Measurements from ENCODE around the gene MGAT4B. TPM values are rescaled to one million over a fixed set of nuclear protein-coding genes. Genes with fewer than 3 reads are reported as not detected.

MGAT4B gene
- total RNA-seq, 1 experiment from 2014 or later: 151 TPM

DNA sequence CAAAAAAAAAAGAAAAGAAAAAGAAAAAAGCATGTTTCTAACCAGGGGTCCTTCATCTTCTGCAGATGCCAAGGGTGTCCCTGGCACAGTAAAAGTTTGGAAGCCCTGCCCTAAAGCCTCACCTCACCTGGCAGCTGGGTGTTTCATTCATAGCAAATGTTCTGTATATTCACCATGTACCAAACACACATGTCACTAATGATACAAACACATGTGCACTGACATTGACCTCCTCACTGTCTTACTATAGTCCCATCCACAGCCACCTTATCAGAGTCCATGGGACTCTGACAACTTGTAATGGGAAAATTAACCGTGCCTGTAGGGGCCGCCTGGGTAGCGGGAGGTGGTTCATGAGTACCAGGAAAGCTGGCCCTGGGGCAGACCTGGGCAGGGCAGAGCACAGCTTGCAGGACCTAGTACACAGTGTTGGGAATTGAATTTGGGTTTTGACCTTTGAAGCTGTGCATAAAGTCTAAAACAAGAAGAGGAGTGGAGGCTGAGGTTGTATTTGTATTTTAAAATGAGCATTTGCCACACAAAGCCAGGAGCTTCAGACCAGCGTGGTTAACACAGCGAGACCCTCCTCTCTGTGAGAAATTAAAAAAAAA is 6.4 kb upstream of the MGAT4B start:
- ATAC-seq (no peak), DNase-seq (ENCODE audit: low spot score) (no peak)
- POLR2A ChIA-PET: no interaction called here
- Mint-ChIP-seq H3K36me3 (peaks cover 14% of the 10 kb centered on the region), H3K9me3 (no peaks in the 10 kb centered on the region), H3K27me3 (ENCODE audit: low read depth) (peaks cover 20% of the 10 kb centered on the region), H3K4me1 (peaks cover 28% of the 10 kb centered on the region), H3K4me3 (no peak overlapping the region), H3K27ac (no peak overlapping the region)
- CTCF ChIA-PET: interaction anchor here (0.6 to 1.1 kb wide), 3 partner anchors 10 to 109 kb away, joined by 3 read pairs; no protein-coding TSS in a partner anchor
- no peak for TF ChIP-seq JAZF1 (CRISPR knock-in tag; IDR thresholded peaks at IDR 0.05)
- TF ChIP-seq NFYB (CRISPR knock-in tag; conservative IDR thresholded peaks at IDR 0.05; ENCODE audit: low read depth): no peak
- TF ChIP-seq, protein P1, sequence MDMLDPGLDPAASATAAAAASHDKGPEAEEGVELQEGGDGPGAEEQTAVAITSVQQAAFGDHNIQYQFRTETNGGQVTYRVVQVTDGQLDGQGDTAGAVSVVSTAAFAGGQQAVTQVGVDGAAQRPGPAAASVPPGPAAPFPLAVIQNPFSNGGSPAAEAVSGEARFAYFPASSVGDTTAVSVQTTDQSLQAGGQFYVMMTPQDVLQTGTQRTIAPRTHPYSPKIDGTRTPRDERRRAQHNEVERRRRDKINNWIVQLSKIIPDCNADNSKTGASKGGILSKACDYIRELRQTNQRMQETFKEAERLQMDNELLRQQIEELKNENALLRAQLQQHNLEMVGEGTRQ (CRISPR knock-in tag; IDR thresholded peaks at IDR 0.05): no peak
- TF ChIP-seq TEAD1 (CRISPR knock-in tag; IDR thresholded peaks at IDR 0.05): no peak
- TF ChIP-seq ELF4 (CRISPR knock-in tag; IDR thresholded peaks at IDR 0.05; ENCODE audit: low read depth): no peak
- TF ChIP-seq, protein P2, sequence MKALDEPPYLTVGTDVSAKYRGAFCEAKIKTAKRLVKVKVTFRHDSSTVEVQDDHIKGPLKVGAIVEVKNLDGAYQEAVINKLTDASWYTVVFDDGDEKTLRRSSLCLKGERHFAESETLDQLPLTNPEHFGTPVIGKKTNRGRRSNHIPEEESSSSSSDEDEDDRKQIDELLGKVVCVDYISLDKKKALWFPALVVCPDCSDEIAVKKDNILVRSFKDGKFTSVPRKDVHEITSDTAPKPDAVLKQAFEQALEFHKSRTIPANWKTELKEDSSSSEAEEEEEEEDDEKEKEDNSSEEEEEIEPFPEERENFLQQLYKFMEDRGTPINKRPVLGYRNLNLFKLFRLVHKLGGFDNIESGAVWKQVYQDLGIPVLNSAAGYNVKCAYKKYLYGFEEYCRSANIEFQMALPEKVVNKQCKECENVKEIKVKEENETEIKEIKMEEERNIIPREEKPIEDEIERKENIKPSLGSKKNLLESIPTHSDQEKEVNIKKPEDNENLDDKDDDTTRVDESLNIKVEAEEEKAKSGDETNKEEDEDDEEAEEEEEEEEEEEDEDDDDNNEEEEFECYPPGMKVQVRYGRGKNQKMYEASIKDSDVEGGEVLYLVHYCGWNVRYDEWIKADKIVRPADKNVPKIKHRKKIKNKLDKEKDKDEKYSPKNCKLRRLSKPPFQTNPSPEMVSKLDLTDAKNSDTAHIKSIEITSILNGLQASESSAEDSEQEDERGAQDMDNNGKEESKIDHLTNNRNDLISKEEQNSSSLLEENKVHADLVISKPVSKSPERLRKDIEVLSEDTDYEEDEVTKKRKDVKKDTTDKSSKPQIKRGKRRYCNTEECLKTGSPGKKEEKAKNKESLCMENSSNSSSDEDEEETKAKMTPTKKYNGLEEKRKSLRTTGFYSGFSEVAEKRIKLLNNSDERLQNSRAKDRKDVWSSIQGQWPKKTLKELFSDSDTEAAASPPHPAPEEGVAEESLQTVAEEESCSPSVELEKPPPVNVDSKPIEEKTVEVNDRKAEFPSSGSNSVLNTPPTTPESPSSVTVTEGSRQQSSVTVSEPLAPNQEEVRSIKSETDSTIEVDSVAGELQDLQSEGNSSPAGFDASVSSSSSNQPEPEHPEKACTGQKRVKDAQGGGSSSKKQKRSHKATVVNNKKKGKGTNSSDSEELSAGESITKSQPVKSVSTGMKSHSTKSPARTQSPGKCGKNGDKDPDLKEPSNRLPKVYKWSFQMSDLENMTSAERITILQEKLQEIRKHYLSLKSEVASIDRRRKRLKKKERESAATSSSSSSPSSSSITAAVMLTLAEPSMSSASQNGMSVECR (CRISPR knock-in tag; IDR thresholded peaks at IDR 0.05; ENCODE audit: borderline replicate concordance): no peak
- TF ChIP-seq, protein P3, sequence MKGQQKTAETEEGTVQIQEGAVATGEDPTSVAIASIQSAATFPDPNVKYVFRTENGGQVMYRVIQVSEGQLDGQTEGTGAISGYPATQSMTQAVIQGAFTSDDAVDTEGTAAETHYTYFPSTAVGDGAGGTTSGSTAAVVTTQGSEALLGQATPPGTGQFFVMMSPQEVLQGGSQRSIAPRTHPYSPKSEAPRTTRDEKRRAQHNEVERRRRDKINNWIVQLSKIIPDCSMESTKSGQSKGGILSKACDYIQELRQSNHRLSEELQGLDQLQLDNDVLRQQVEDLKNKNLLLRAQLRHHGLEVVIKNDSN (CRISPR knock-in tag; IDR thresholded peaks at IDR 0.05): no peak
- TF ChIP-seq RORB (CRISPR knock-in tag; IDR thresholded peaks at IDR 0.05): no peak
- TF ChIP-seq NFATC4 (CRISPR knock-in tag; IDR thresholded peaks at IDR 0.05): no peak
- TF ChIP-seq NR3C1 (CRISPR knock-in tag; conservative IDR thresholded peaks at IDR 0.05; ENCODE audit: low read depth): no peak
- TF ChIP-seq CBFB (CRISPR knock-in tag; IDR thresholded peaks at IDR 0.05; ENCODE audit: low read depth): no peak
- no peak for TF ChIP-seq ZNF232 (CRISPR knock-in tag; IDR thresholded peaks at IDR 0.05)
- TF ChIP-seq, protein P4, sequence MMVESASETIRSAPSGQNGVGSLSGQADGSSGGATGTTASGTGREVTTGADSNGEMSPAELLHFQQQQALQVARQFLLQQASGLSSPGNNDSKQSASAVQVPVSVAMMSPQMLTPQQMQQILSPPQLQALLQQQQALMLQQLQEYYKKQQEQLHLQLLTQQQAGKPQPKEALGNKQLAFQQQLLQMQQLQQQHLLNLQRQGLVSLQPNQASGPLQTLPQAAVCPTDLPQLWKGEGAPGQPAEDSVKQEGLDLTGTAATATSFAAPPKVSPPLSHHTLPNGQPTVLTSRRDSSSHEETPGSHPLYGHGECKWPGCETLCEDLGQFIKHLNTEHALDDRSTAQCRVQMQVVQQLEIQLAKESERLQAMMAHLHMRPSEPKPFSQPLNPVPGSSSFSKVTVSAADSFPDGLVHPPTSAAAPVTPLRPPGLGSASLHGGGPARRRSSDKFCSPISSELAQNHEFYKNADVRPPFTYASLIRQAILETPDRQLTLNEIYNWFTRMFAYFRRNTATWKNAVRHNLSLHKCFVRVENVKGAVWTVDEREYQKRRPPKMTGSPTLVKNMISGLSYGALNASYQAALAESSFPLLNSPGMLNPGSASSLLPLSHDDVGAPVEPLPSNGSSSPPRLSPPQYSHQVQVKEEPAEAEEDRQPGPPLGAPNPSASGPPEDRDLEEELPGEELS (CRISPR knock-in tag; IDR thresholded peaks at IDR 0.05): no peak
- no peak for TF ChIP-seq NFE2L1 (CRISPR knock-in tag; IDR thresholded peaks at IDR 0.05)
- no peak for TF ChIP-seq ATF1 (CRISPR knock-in tag; IDR thresholded peaks at IDR 0.05)
- no peak for TF ChIP-seq ZBTB21 (CRISPR knock-in tag; IDR thresholded peaks at IDR 0.05; ENCODE audit: borderline replicate concordance)
- TF ChIP-seq, protein P5, sequence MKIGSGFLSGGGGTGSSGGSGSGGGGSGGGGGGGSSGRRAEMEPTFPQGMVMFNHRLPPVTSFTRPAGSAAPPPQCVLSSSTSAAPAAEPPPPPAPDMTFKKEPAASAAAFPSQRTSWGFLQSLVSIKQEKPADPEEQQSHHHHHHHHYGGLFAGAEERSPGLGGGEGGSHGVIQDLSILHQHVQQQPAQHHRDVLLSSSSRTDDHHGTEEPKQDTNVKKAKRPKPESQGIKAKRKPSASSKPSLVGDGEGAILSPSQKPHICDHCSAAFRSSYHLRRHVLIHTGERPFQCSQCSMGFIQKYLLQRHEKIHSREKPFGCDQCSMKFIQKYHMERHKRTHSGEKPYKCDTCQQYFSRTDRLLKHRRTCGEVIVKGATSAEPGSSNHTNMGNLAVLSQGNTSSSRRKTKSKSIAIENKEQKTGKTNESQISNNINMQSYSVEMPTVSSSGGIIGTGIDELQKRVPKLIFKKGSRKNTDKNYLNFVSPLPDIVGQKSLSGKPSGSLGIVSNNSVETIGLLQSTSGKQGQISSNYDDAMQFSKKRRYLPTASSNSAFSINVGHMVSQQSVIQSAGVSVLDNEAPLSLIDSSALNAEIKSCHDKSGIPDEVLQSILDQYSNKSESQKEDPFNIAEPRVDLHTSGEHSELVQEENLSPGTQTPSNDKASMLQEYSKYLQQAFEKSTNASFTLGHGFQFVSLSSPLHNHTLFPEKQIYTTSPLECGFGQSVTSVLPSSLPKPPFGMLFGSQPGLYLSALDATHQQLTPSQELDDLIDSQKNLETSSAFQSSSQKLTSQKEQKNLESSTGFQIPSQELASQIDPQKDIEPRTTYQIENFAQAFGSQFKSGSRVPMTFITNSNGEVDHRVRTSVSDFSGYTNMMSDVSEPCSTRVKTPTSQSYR (CRISPR knock-in tag; IDR thresholded peaks at IDR 0.05): no peak
- TF ChIP-seq, protein P6, sequence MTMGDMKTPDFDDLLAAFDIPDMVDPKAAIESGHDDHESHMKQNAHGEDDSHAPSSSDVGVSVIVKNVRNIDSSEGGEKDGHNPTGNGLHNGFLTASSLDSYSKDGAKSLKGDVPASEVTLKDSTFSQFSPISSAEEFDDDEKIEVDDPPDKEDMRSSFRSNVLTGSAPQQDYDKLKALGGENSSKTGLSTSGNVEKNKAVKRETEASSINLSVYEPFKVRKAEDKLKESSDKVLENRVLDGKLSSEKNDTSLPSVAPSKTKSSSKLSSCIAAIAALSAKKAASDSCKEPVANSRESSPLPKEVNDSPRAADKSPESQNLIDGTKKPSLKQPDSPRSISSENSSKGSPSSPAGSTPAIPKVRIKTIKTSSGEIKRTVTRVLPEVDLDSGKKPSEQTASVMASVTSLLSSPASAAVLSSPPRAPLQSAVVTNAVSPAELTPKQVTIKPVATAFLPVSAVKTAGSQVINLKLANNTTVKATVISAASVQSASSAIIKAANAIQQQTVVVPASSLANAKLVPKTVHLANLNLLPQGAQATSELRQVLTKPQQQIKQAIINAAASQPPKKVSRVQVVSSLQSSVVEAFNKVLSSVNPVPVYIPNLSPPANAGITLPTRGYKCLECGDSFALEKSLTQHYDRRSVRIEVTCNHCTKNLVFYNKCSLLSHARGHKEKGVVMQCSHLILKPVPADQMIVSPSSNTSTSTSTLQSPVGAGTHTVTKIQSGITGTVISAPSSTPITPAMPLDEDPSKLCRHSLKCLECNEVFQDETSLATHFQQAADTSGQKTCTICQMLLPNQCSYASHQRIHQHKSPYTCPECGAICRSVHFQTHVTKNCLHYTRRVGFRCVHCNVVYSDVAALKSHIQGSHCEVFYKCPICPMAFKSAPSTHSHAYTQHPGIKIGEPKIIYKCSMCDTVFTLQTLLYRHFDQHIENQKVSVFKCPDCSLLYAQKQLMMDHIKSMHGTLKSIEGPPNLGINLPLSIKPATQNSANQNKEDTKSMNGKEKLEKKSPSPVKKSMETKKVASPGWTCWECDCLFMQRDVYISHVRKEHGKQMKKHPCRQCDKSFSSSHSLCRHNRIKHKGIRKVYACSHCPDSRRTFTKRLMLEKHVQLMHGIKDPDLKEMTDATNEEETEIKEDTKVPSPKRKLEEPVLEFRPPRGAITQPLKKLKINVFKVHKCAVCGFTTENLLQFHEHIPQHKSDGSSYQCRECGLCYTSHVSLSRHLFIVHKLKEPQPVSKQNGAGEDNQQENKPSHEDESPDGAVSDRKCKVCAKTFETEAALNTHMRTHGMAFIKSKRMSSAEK (CRISPR knock-in tag; IDR thresholded peaks at IDR 0.05; ENCODE audit: borderline replicate concordance): no peak
- TF ChIP-seq CREB1 (CRISPR knock-in tag; IDR thresholded peaks at IDR 0.05): no peak

Measured in WTC11 (cell line).